ENCODE results near the gene FAM20B. TPM values are rescaled to one million over a fixed set of nuclear protein-coding genes. Genes with fewer than 3 reads are reported as not detected.

Gene FAM20B
- total RNA-seq, 1 donor from 2014 or later: 40.4 TPM

- Mint-ChIP-seq H3K4me3 (no peak overlapping the region), H3K27ac (no peak overlapping the region), H3K27me3 (no peaks in the 10 kb centered on the region), H3K4me1 (peaks cover 2% of the 10 kb centered on the region), H3K9me3 (no peaks in the 10 kb centered on the region), H3K36me3 (ENCODE audit: low read depth) (no peaks in the 10 kb centered on the region)
- DNase-seq: no peak
- intact Hi-C loops (cut with micrococcal nuclease): no loop called here
These were observed 15.0 kb upstream of the FAM20B start for GRCh38 chr1:179010671-179011070.

DNA sequence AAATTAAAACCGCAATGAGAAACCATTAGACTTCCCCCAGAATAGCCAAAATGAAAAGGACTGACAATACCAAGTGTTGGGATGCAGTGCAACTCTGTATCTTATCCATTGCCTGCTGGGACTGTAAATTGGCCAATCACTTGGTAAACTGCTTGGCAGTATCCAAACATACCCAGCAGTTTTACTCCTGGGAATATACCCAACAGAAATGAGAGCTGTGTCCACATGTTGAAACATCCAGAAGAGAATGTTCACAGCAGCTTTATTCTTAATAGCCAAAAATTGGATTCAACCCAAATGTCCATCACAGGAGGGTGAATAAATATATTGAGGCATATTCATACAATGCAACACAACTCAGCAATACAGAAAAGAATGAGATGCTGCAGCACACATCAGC, 13.7 kb upstream of the FAM20B start:
- intact Hi-C loops (cut with micrococcal nuclease): no loop called here
- Mint-ChIP-seq H3K9me3 (no peaks in the 10 kb centered on the region), H3K4me1 (peaks cover 2% of the 10 kb centered on the region), H3K36me3 (ENCODE audit: low read depth) (no peaks in the 10 kb centered on the region), H3K27ac (no peak overlapping the region), H3K27me3 (no peaks in the 10 kb centered on the region), H3K4me3 (no peak overlapping the region)
- no peak for DNase-seq

DNA sequence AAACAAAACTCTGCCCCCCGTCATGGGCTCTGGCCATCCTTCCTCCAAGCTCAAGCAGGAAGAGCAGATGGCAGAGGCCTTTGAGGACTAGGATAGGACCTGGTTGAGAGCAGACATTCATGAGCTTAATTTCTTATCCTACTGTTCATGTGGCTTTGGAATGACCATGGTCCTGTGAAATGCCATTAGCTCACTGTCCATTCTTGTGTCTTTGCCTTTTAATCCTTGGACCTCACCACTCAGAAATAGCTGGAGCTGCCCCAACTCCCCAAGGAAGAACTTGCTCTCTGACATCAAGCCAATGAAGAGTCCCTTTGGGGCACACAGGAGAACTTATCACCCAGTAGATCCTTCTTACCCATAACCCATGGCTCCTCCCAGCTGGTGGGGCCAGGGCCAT, 11.6 kb upstream of the FAM20B start:
- peaks cover 2% of the 10 kb centered on the region for H3K4me1 Mint-ChIP-seq
- no peaks in the 10 kb centered on the region for H3K27me3 Mint-ChIP-seq
- DNase-seq: no peak
- no peaks in the 10 kb centered on the region for H3K36me3 Mint-ChIP-seq (ENCODE audit: low read depth)
- H3K27ac Mint-ChIP-seq: no peak overlapping the region
- no peaks in the 10 kb centered on the region for H3K9me3 Mint-ChIP-seq
- intact Hi-C loops (cut with micrococcal nuclease): no loop called here
- no peak overlapping the region for H3K4me3 Mint-ChIP-seq

GRCh38 chr1:179015396-179015795, 10.3 kb upstream of the FAM20B start:
- Mint-ChIP-seq H3K36me3 (ENCODE audit: low read depth) (no peaks in the 10 kb centered on the region), H3K4me3 (no peak overlapping the region), H3K27me3 (peaks cover 5% of the 10 kb centered on the region), H3K27ac (peak overlapping the region; percentile 2), H3K4me1 (no peaks in the 10 kb centered on the region), H3K9me3 (peaks cover 3% of the 10 kb centered on the region)
- no peak for DNase-seq
- intact Hi-C loops (cut with micrococcal nuclease): no loop called here

GRCh38 chr1:179016706-179017382, 8.8 kb upstream of the FAM20B start:
- peaks cover 7% of the 10 kb centered on the region for H3K27me3 Mint-ChIP-seq
- intact Hi-C loops (cut with micrococcal nuclease): no loop called here

DNA sequence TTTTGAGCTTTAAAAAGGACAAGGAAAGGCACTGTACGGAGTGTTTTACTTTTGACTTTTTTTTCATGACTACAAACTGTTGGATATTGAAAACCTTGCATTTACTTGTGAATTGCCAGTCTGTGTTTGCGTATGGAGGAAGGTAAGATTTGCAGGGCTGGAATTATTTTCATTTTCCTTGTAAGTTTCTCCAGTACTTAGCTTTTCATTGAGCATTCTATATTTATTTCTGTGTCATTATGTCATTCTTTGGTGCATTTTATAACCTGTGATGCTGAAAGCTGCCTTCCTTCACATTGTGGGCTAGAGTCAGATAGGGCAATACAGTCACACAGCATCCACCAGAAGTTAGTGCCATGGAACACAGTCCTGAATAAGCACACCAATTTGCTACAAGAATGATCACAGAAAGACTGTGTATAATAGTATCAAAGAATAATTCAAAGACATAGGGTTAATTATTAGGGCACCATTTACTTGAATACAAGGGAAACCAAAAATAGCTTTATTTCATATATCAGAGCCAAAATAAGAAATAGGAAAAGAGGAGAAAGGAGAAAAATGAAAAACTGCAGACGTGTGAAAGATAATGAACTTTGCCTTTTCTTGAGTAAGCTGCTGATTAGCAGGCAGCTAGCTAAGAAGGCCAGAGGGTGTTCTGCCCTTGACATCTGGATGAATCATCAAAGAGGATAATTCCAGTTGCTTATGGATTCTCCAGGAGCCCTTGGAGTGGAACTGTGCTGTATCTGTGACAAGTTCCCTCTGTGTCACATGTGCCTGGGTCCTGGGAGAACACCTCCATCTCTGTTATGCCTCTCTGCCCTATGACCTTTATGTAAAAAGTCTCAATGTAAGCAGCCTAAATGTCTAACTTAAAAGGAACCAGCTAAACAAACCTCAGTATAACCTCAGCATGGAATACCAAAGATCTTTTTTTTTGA, 8.0 kb upstream of the FAM20B start:
- Mint-ChIP-seq H3K36me3 (ENCODE audit: low read depth) (no peaks in the 10 kb centered on the region), H3K27me3 (peaks cover 9% of the 10 kb centered on the region), H3K4me1 (no peaks in the 10 kb centered on the region), H3K4me3 (no peak overlapping the region), H3K27ac (no peak overlapping the region), H3K9me3 (peaks cover 3% of the 10 kb centered on the region)
- intact Hi-C loops (cut with micrococcal nuclease): no loop called here
- DNase-seq: no peak

More at GRCh38 chr1:179016706-179017382, 8.8 kb upstream of the FAM20B start:
- no peaks in the 10 kb centered on the region for H3K4me1 Mint-ChIP-seq
- H3K4me3 Mint-ChIP-seq: no peak overlapping the region
- no peaks in the 10 kb centered on the region for H3K36me3 Mint-ChIP-seq (ENCODE audit: low read depth)
- H3K9me3 Mint-ChIP-seq: peaks cover 3% of the 10 kb centered on the region
- DNase-seq: no peak
- H3K27ac Mint-ChIP-seq: no peak overlapping the region

DNA sequence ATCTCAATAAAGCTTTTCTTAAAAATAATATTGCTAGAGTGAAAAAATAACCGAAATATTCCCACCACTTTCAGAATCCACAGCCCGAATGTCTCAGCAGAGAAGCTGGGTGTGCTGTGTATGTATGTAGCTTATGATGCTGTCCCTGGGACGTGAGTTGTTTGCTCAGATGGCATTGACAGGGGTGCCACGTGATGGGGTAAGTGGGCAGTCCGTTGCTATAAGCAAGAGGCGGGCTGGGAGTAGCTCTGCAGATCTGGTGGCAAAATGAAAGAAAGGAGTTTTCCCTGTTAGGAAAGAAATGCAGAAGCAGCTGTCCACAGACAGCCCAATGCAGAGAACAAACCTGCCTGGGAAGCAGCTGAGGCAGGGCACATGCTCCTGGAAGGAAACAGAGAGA, 3.8 kb upstream of the FAM20B start:
- no peak for DNase-seq
- Mint-ChIP-seq H3K27me3 (peaks cover 22% of the 10 kb centered on the region), H3K4me3 (no peak overlapping the region), H3K27ac (no peak overlapping the region), H3K4me1 (peaks cover 16% of the 10 kb centered on the region), H3K9me3 (peaks cover 3% of the 10 kb centered on the region), H3K36me3 (ENCODE audit: low read depth) (peaks cover 1% of the 10 kb centered on the region)
- intact Hi-C loops (cut with micrococcal nuclease): no loop called here

- Mint-ChIP-seq H3K4me3 (peak overlapping the region; percentile 23), H3K4me1 (peaks cover 30% of the 10 kb centered on the region), H3K27me3 (peaks cover 22% of the 10 kb centered on the region), H3K27ac (no peak overlapping the region), H3K9me3 (peaks cover 3% of the 10 kb centered on the region), H3K36me3 (ENCODE audit: low read depth) (peaks cover 1% of the 10 kb centered on the region)
- DNase-seq: no peak
- intact Hi-C loops (cut with micrococcal nuclease): loop anchor here (2.0 kb wide), 1 partner anchor 57 kb away; no protein-coding TSS in a partner anchor
These were observed 1.6 kb upstream of the FAM20B start for GRCh38 chr1:179023946-179024650.

DNA sequence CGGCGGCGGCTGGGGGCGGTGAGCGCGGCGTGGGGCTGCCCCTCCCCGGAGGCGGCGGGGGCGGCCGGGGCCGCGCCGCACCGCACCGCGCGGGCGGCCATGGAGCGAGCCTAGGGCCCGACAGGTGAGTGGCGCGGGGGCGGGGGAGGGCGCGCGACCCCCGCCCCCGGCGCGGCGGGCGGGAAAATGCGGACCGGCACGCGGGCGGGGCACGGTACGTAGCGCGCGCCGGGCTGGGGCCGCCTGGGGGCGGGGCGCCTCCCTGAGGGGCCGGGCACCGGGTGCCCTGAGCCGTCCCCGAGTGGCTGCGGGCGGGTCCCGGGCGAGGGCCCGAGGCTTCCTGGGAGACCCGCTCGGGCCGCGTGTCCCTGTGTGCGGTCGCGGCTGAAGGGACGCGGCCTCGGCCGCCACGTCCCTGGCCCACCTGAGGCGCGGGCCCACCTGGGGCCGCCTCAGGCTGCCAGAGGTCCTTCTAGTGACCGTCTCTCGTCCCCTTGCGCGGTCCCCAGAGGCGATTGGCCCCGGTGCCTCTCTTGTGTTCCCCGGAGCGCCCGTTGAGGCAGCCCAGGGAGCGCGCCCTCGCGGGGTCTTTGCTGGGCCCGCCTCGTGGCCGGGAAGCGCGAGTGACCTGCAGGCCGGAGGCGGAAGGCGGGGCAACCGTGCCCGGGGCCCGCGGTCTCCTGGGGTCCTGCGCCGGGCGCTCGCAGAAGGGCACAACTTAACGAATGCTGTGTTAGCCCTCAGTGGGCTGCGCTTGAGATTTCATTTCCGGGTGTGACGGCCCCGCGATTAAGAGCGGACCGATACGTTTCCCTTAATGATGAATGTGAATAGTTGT, 500 bp downstream of the FAM20B start:
- Mint-ChIP-seq H3K4me1 (peaks cover 44% of the 10 kb centered on the region), H3K27ac (peak overlapping the region; percentile 86), H3K27me3 (peaks cover 15% of the 10 kb centered on the region), H3K9me3 (no peaks in the 10 kb centered on the region), H3K4me3 (peak overlapping the region; percentile 89), H3K36me3 (ENCODE audit: low read depth) (peaks cover 1% of the 10 kb centered on the region)
- DNase-seq: peak; percentile 93
- intact Hi-C loops (cut with micrococcal nuclease): loop anchor here (1.0 to 5.0 kb wide), 7 partner anchors 8 to 341 kb away; partner anchors contain the start of genes AXDND1, RALGPS2 and SOAT1

- H3K4me1 Mint-ChIP-seq: peaks cover 51% of the 10 kb centered on the region
- H3K9me3 Mint-ChIP-seq: no peaks in the 10 kb centered on the region
- H3K27ac Mint-ChIP-seq: peak overlapping the region; percentile 86
- intact Hi-C loops (cut with micrococcal nuclease): loop anchor here (1.0 to 5.0 kb wide), 5 partner anchors 7 to 340 kb away; partner anchors contain the start of genes AXDND1, RALGPS2 and SOAT1
- H3K36me3 Mint-ChIP-seq (ENCODE audit: low read depth): peaks cover 1% of the 10 kb centered on the region
- DNase-seq: no peak
- H3K27me3 Mint-ChIP-seq: peaks cover 15% of the 10 kb centered on the region
- peak overlapping the region; percentile 89 for H3K4me3 Mint-ChIP-seq
These were observed 1.3 kb downstream of the FAM20B start for GRCh38 chr1:179026813-179027669.

DNA sequence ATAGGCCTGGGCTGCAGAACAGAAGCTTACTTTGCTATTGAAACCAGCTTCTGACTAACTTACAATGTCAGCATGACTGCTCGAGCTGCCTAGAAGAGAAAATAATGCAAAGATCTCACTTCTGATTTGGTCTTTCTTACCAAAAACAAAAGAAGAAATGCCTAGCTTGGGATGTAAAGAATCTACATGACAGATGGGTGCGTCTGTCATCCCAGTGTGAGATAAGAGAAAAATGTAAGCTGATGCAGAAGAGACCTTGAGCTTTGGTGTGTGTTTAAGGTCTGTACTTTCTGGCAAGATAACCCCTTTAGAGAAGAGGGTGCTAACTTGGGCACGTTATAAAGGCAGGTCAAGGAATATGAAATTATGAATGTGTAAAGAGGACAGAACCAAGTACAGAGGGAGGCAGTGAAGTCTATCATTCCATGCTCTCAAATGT, 3.6 kb downstream of the FAM20B start:
- H3K4me3 Mint-ChIP-seq: peak overlapping the region; percentile 6
- H3K36me3 Mint-ChIP-seq (ENCODE audit: low read depth): peaks cover 1% of the 10 kb centered on the region
- DNase-seq: no peak
- no peaks in the 10 kb centered on the region for H3K9me3 Mint-ChIP-seq
- peak overlapping the region; percentile 1 for H3K27ac Mint-ChIP-seq
- intact Hi-C loops (cut with micrococcal nuclease): loop anchor here (5.0 kb wide), 3 partner anchors 113 to 338 kb away; partner anchors contain the start of genes AXDND1 and RALGPS2
- peaks cover 6% of the 10 kb centered on the region for H3K27me3 Mint-ChIP-seq
- H3K4me1 Mint-ChIP-seq: peaks cover 62% of the 10 kb centered on the region

DNA sequence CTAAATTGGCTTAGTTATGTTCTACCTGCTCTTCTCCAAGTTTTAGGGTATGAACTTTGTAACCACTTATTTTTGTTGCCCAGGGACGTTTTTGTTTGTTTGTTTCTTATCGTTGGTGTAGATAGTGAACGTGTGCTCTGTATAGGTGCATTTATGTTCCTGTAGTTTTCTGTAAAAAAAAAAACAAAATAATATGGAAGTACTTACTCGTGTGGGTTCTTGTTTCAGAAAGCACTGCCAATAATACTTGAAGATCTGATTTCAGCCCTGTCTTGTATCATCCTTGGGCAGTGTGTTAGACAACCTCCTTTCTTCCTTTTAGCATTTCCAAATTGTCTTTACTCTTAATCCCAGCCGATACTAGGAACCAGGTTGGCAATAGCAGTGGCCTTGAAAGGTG, 4.4 kb downstream of the FAM20B start:
- no peaks in the 10 kb centered on the region for H3K27me3 Mint-ChIP-seq
- no peak overlapping the region for H3K27ac Mint-ChIP-seq
- H3K9me3 Mint-ChIP-seq: no peaks in the 10 kb centered on the region
- no peak for DNase-seq
- peaks cover 62% of the 10 kb centered on the region for H3K4me1 Mint-ChIP-seq
- no peak overlapping the region for H3K4me3 Mint-ChIP-seq
- intact Hi-C loops (cut with micrococcal nuclease): no loop called here
- peaks cover 1% of the 10 kb centered on the region for H3K36me3 Mint-ChIP-seq (ENCODE audit: low read depth)

Measured in activated CD4-positive, alpha-beta T cell treated with anti-CD3 and anti-CD28 coated beads, Interleukin-2, amount 10 ng/mL, durations not matched to agents 24 days and 14 days (primary cell).